CD4-positive, alpha-beta memory T cell (primary cell): Measurements from ENCODE around the gene GNG7. TPM values are rescaled to one million over a fixed set of nuclear protein-coding genes. Genes with fewer than 3 reads are reported as not detected.
"Not testable (repeated sequence)": the region's sequence is repeated elsewhere in the genome, so short reads cannot be mapped to it uniquely, and the experiment has no call there.

ENCODE experiments used
- CTCF ChIA-PET: fragments of 350-600 bp; sonication (Branson Sonifier 250); formaldehyde crosslinking; loops from one replicate; lab custom pipeline; 2021; ENCODE audit warnings: inconsistent platforms; ENCODE audit not compliant: partially characterized antibody; lab: Charles Lee
- POLR2A ChIA-PET: fragments of 350-600 bp; sonication (Branson Sonifier 250); formaldehyde crosslinking; loops from one replicate; lab custom pipeline; 2021; ENCODE audit not compliant: partially characterized antibody; lab: Charles Lee
- DNase-seq, 5 donors: peaks; one replicate each; pipeline versions ENCODE4 v3.0.0 to v3.0.0-alpha.2; 2020 to 2022; ENCODE audit warnings: mixed read lengths in 1 of 5
- H3K27ac ChIP-seq: one replicate; pipeline ENCODE4 v1.7.0; 2013; ENCODE audit warnings: low read depth, low read length
- H3K27me3 ChIP-seq: 2 replicates; pipeline ENCODE4 v1.7.0; 2013; ENCODE audit warnings: mild to moderate bottlenecking, low read length, moderate library complexity; ENCODE audit not compliant: insufficient read depth
- H3K36me3 ChIP-seq: 2 replicates; pipeline ENCODE4 v1.7.0; 2013; ENCODE audit warnings: mild to moderate bottlenecking, low read length, moderate library complexity; ENCODE audit not compliant: insufficient read depth
- H3K4me1 ChIP-seq: 2 replicates; pipeline ENCODE4 v1.7.0; 2013; ENCODE audit warnings: mild to moderate bottlenecking, low read length, moderate library complexity; ENCODE audit not compliant: insufficient read depth
- H3K4me3 ChIP-seq, 2 donors: one replicate each; pipeline ENCODE4 v1.7.0; 2013; ENCODE audit warnings: low read length in 2 of 2, mild to moderate bottlenecking in 1 of 2
- H3K9me3 ChIP-seq, 2 donors: one replicate each; pipeline ENCODE4 v1.7.0; 2013; ENCODE audit warnings: low read length in 2 of 2, control low read depth in 1 of 2; ENCODE audit not compliant: control insufficient read depth in 1 of 2
- H3K27ac Mint-ChIP-seq, 7 donors: one replicate each; pipeline ENCODE4 v1.8.0; 2020 to 2021; ENCODE audit warnings: mixed read lengths in 7 of 7, mild to moderate bottlenecking in 6 of 7, inconsistent platforms in 3 of 7, moderate library complexity in 3 of 7
- H3K27me3 Mint-ChIP-seq, 2 donors: one replicate each; pipeline ENCODE4 v1.8.0; 2020 to 2021; ENCODE audit warnings: mixed read lengths in 2 of 2
- H3K36me3 Mint-ChIP-seq, 2 donors: one replicate each; pipeline ENCODE4 v1.8.0; 2020 to 2021; ENCODE audit warnings: mixed read lengths in 2 of 2, inconsistent platforms in 1 of 2, mild to moderate bottlenecking in 1 of 2
- H3K4me1 Mint-ChIP-seq, 4 donors: one replicate each; pipeline ENCODE4 v1.8.0; 2020 to 2021; ENCODE audit warnings: mixed read lengths in 4 of 4, mild to moderate bottlenecking in 1 of 4
- H3K4me3 Mint-ChIP-seq, 8 donors: one replicate each; pipeline ENCODE4 v1.8.0; 2020 to 2021; ENCODE audit warnings: mixed read lengths in 8 of 8, mild to moderate bottlenecking in 7 of 8, moderate library complexity in 6 of 8, inconsistent platforms in 3 of 8
- H3K9me3 Mint-ChIP-seq, 8 donors: one replicate each; pipeline ENCODE4 v1.8.0; 2020 to 2021; ENCODE audit warnings: mixed read lengths in 8 of 8, mild to moderate bottlenecking in 5 of 8, inconsistent platforms in 3 of 8, moderate library complexity in 1 of 8
- intact Hi-C: fragments of 100-400 bp; cut with micrococcal nuclease; formaldehyde crosslinking; loops from one replicate; pipeline ENCODE4 v1.15.1; 2023
- polyA plus RNA-seq, 2 donors: library from polyadenylated mRNA; unstranded; fragments of 300-500 nt; fragmentation: Illumina TruSeq; gene quantifications; one replicate each; pipeline ENCODE4 v1.2.3, GENCODE V29; 2021
- total RNA-seq, 2 experiments: library from RNA; stranded (reverse); gene quantifications; one replicate each; pipeline ENCODE4 v1.2.3, GENCODE V29; 2021

Gene GNG7
- total and polyA plus RNA-seq, 4 experiments from 2014 or later: 1.9 to 4.2 (median 3.2) TPM

DNA sequence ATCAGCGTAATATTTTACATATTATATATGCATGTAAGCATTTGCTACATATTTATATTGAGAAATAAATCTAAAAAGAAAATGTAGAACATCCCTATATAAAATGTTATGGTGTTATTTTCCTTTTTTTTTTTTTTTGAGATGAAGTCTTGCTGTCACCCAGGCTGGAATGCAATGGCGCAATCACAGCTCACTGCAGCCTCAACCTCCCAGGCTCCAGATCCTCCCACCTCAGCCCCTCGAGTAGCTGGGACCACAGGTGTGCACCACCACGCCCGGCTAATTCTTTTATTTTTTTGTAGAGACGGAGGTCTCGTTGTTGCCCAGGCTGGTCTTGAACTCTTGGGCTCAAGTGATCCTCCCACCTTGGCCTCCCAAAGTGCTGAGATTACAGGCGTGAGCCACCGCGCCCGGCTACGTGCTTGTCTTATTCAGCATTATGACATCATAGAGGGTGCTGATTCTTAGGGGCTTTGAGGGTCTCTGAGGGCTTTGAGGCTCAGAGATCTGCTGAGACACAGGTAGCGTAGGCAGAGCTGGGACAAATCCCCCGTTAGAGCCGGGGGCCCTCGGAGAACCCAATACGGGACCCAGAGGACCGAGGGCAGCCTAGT, 124.7 kb downstream of the GNG7 start:
- Mint-ChIP-seq H3K27me3 (peaks cover 4% of the 10 kb centered on the region in 2 donors), H3K36me3 (no peaks in the 10 kb centered on the region), H3K4me1 (peaks cover 0 to 12% (median 1%) of the 10 kb centered on the region in 4 donors), H3K27ac (no peak overlapping the region), H3K4me3 (no peak overlapping the region), H3K9me3 (peaks cover 0 to 9% (median 6%) of the 10 kb centered on the region in 8 donors)
- intact Hi-C loops: loop anchor here (5.0 kb wide), 1 partner anchor 34 kb away; no protein-coding TSS in a partner anchor
- Histone ChIP-seq H3K4me1 (peaks cover 11% of the 10 kb centered on the region), H3K27ac (no peak overlapping the region), H3K36me3 (no peaks in the 10 kb centered on the region), H3K27me3 (peaks cover 5% of the 10 kb centered on the region), H3K9me3 (no peaks in the 10 kb centered on the region), H3K4me3 (no peak overlapping the region)
- CTCF ChIA-PET: interaction anchor here (1.0 to 4.6 kb wide), 9 partner anchors 16 to 104 kb away, joined by 3 to 41 read pairs (median 5); partner anchors contain the start of gene GADD45B
- no peak for DNase-seq
- POLR2A ChIA-PET: interaction anchor here (0.6 to 6.8 kb wide), 5 partner anchors 16 to 102 kb away, joined by 3 to 125 read pairs (median 3); partner anchors contain the start of gene GADD45B

GRCh38 chr19:2575734-2576481, 126.6 kb downstream of the GNG7 start:
- H3K4me3 Mint-ChIP-seq: no peak overlapping the region
- Histone ChIP-seq H3K4me1 (peaks cover 11% of the 10 kb centered on the region), H3K9me3 (no peaks in the 10 kb centered on the region), H3K36me3 (no peaks in the 10 kb centered on the region), H3K27me3 (peaks cover 5% of the 10 kb centered on the region), H3K27ac (no peak overlapping the region), H3K4me3 (no peak overlapping the region)
- peaks cover 0 to 2% (median 0%) of the 10 kb centered on the region in 8 donors for H3K9me3 Mint-ChIP-seq
- H3K27me3 Mint-ChIP-seq: peaks cover 4% of the 10 kb centered on the region in 2 donors
- peaks cover 0 to 12% (median 1%) of the 10 kb centered on the region in 4 donors for H3K4me1 Mint-ChIP-seq
- no peaks in the 10 kb centered on the region for H3K36me3 Mint-ChIP-seq
- intact Hi-C loops: loop anchor here (5.0 kb wide), 1 partner anchor 36 kb away; no protein-coding TSS in a partner anchor
- CTCF ChIA-PET: no interaction called here
- POLR2A ChIA-PET: interaction anchor here (6.8 kb wide), 1 partner anchor 100 kb away, joined by 125 read pairs; the partner anchor contains the start of gene GADD45B
- DNase-seq: no peak
- H3K27ac Mint-ChIP-seq: peak overlapping the region in 1 of 7 donors; percentile 55

GRCh38 chr19:2574971-2575630, 127.4 kb downstream of the GNG7 start:
- Mint-ChIP-seq H3K9me3 (peaks cover 0 to 2% (median 0%) of the 10 kb centered on the region in 8 donors), H3K27ac (peak overlapping the region in 1 of 7 donors; percentile 55), H3K36me3 (no peaks in the 10 kb centered on the region), H3K27me3 (peaks cover 4% of the 10 kb centered on the region in 2 donors), H3K4me3 (no peak overlapping the region), H3K4me1 (peaks cover 0 to 12% (median 1%) of the 10 kb centered on the region in 4 donors)
- Histone ChIP-seq H3K36me3 (no peaks in the 10 kb centered on the region), H3K4me1 (peaks cover 11% of the 10 kb centered on the region), H3K27ac (no peak overlapping the region), H3K9me3 (no peaks in the 10 kb centered on the region), H3K27me3 (peaks cover 5% of the 10 kb centered on the region), H3K4me3 (no peak overlapping the region)
- ChIA-PET POLR2A (no interaction called here), CTCF (interaction anchor here (0.6 kb wide), 1 partner anchor 75 kb away, joined by 3 read pairs; no protein-coding TSS in a partner anchor)
- no peak for DNase-seq
- intact Hi-C loops: loop anchor here (5.0 kb wide), 1 partner anchor 37 kb away; no protein-coding TSS in a partner anchor

- H3K4me1 ChIP-seq: peaks cover 9% of the 10 kb centered on the region
- H3K4me3 ChIP-seq: no peak overlapping the region
- Mint-ChIP-seq H3K36me3 (no peaks in the 10 kb centered on the region), H3K4me1 (peaks cover 0 to 12% (median 1%) of the 10 kb centered on the region in 4 donors), H3K4me3 (no peak overlapping the region), H3K27ac (no peak overlapping the region), H3K9me3 (peaks cover 0 to 2% (median 0%) of the 10 kb centered on the region in 8 donors), H3K27me3 (peaks cover 4% of the 10 kb centered on the region in 2 donors)
- H3K27ac ChIP-seq: no peak overlapping the region
- H3K9me3 ChIP-seq: no peaks in the 10 kb centered on the region
- no peaks in the 10 kb centered on the region for H3K36me3 ChIP-seq
- DNase-seq: no peak
- intact Hi-C loops: no loop called here
- no peaks in the 10 kb centered on the region for H3K27me3 ChIP-seq
- ChIA-PET POLR2A (no interaction called here), CTCF (interaction anchor here (0.6 kb wide), 1 partner anchor 75 kb away, joined by 3 read pairs; no protein-coding TSS in a partner anchor)
Observed at GRCh38 chr19:2574478-2574931, 128.0 kb downstream of the GNG7 start.

DNA sequence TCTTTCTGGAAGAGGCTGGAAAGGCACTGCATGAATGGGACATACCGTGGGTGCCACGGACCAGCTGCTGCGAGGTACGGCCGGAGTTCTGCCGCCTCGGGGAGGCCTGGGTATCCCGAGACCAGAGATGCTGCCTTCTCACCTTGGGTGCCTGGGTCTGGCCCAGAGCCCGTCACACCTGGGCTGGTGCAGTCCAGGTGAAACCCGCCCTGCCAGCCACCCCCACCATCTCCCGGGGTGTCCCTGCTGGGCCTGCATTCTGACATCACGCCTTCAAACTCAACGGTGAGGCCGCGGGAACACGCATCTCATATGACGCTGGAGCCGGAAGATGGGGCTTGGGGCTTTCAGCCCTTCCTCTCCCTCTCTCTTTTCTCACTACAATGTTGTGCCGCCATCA, 128.6 kb downstream of the GNG7 start:
- Mint-ChIP-seq H3K27me3 (peaks cover 2 to 4% of the 10 kb centered on the region in 2 donors), H3K4me1 (peaks cover 0 to 12% (median 0%) of the 10 kb centered on the region in 4 donors), H3K36me3 (no peaks in the 10 kb centered on the region), H3K9me3 (peaks cover 0 to 2% (median 0%) of the 10 kb centered on the region in 8 donors), H3K4me3 (no peak overlapping the region), H3K27ac (peak overlapping the region in 1 of 7 donors; percentile 6)
- CTCF ChIA-PET: no interaction called here
- no peak overlapping the region for H3K27ac ChIP-seq
- POLR2A ChIA-PET: no interaction called here
- DNase-seq: no peak
- no peaks in the 10 kb centered on the region for H3K36me3 ChIP-seq
- H3K27me3 ChIP-seq: no peaks in the 10 kb centered on the region
- intact Hi-C loops: no loop called here
- H3K4me1 ChIP-seq: peaks cover 3% of the 10 kb centered on the region
- H3K9me3 ChIP-seq: no peaks in the 10 kb centered on the region
- H3K4me3 ChIP-seq: no peak overlapping the region

DNA sequence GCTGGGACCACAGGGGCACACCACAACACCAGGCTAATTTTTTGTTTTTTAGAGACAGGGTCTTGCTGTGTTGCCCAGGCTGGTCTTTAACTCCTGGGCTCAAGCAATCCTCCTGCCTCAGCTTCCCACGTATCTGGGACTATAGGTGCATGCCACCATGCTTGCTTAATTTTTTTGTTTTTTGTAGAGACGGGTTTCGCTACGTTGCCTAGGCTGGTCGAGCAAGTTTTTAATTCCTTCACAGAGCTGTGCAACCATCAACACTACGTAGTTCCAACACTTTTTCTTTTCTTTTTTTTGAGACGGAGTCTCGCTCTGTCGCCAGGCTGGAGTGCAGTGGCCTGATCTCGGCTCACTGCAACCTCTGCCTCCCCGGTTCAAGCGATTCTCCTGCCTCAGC, 130.3 kb downstream of the GNG7 start:
- H3K36me3 Mint-ChIP-seq, H3K9me3 Mint-ChIP-seq, H3K4me1 ChIP-seq, H3K27me3 ChIP-seq, POLR2A ChIA-PET, H3K27me3 Mint-ChIP-seq, H3K4me3 Mint-ChIP-seq, H3K4me3 ChIP-seq, DNase-seq, H3K27ac ChIP-seq, H3K9me3 ChIP-seq, H3K36me3 ChIP-seq, intact Hi-C loops: not testable (repeated sequence)
- Mint-ChIP-seq H3K4me1 (peaks cover 2 to 14% (median 9%) of the 10 kb centered on the region in 4 donors), H3K27ac (peak overlapping the region in 1 of 7 donors; percentile 35)
- CTCF ChIA-PET: interaction anchor here (1.2 kb wide), 1 partner anchor 96 kb away, joined by 3 read pairs; the partner anchor contains the start of gene GADD45B
